NB4 (cell line): ENCODE measurements around the gene BTG2.
"Not testable (repeated sequence)": the region's sequence is repeated elsewhere in the genome, so short reads cannot be mapped to it uniquely, and the experiment has no call there.

ENCODE experiments used
- CTCF ChIP-seq: IDR thresholded peaks from one replicate; pipeline ENCODE4 v1.5.1; 2012; ENCODE audit warnings: low read depth, low read length
- MAX ChIP-seq: IDR thresholded peaks from 2 replicates; pipeline ENCODE4 v1.6.1; 2011; ENCODE audit warnings: low read depth, low read length
- MYC ChIP-seq: IDR thresholded peaks from 2 replicates; pipeline ENCODE4 v1.6.1; 2011; ENCODE audit warnings: low read depth, low read length
- POLR2A ChIP-seq: IDR thresholded peaks from 2 replicates; pipeline ENCODE4 v1.6.1; 2011; ENCODE audit warnings: mild to moderate bottlenecking; ENCODE audit not compliant: insufficient read length; ENCODE audit errors: extremely low read depth

- TF ChIP-seq CTCF, MYC, POLR2A, MAX: not testable (repeated sequence)
Measured at GRCh38 chr1:203266140-203266539, 39.2 kb upstream of the BTG2 start.
